Ishikawa (cell line): Measurements from ENCODE around the gene ZNF267.

Source experiments
- CREB1 ChIP-seq: IDR thresholded peaks from 2 replicates; pipeline ENCODE4 v1.6.1; 2012; ENCODE audit warnings: low read depth
- EGR1 ChIP-seq: IDR thresholded peaks from 2 replicates; pipeline ENCODE4 v1.6.1; 2012
- EP300 ChIP-seq: IDR thresholded peaks from 2 replicates; pipeline ENCODE4 v1.6.1; 2012; ENCODE audit warnings: borderline replicate concordance
- MAX ChIP-seq: IDR thresholded peaks from 2 replicates; pipeline ENCODE4 v1.6.1; 2012
- NFIC ChIP-seq: IDR thresholded peaks from 2 replicates; pipeline ENCODE4 v1.6.1; 2012
- RAD21 ChIP-seq: IDR thresholded peaks from 2 replicates; pipeline ENCODE4 v1.6.1; 2012; ENCODE audit warnings: low read depth
- REST ChIP-seq: IDR thresholded peaks from 2 replicates; pipeline ENCODE4 v1.6.1; 2012; ENCODE audit warnings: low read depth, mild to moderate bottlenecking
- TAF1 ChIP-seq: IDR thresholded peaks from 2 replicates; pipeline ENCODE4 v1.6.1; 2012; ENCODE audit warnings: low read depth, mild to moderate bottlenecking
- TCF12 ChIP-seq: IDR thresholded peaks from 2 replicates; pipeline ENCODE4 v1.6.1; 2012; ENCODE audit warnings: low read depth
- TEAD4 ChIP-seq: IDR thresholded peaks from 2 replicates; pipeline ENCODE4 v1.6.1; 2012
- USF1 ChIP-seq: IDR thresholded peaks from 2 replicates; pipeline ENCODE4 v1.6.1; 2012
- YY1 ChIP-seq: IDR thresholded peaks from 2 replicates; pipeline ENCODE4 v1.6.1; 2012; ENCODE audit warnings: low read depth

- TF ChIP-seq YY1: no peak
- no peak for TF ChIP-seq TEAD4
- TF ChIP-seq CREB1: no peak
- no peak for TF ChIP-seq EP300
- no peak for TF ChIP-seq TAF1
- no peak for TF ChIP-seq MAX
- no peak for TF ChIP-seq USF1
- TF ChIP-seq REST: no peak
- no peak for TF ChIP-seq RAD21
- TF ChIP-seq EGR1: no peak
- TF ChIP-seq TCF12: no peak
- no peak for TF ChIP-seq NFIC
Measured at GRCh38 chr16:31875928-31876547, 2.4 kb downstream of the ZNF267 start.
